ENCODE measurements around the gene KIAA0513.

The KIAA0513 gene

GRCh38 chr16:85094176-85094805 is 66.7 kb downstream of the KIAA0513 start:
- no peak for TF ChIP-seq CTCF (conservative IDR thresholded peaks at IDR 0.05)
- H3K27ac ChIP-seq: no peak overlapping the region

- no peak for TF ChIP-seq CTCF (conservative IDR thresholded peaks at IDR 0.05)
- no peak overlapping the region for H3K27ac ChIP-seq
These were observed 67.2 kb downstream of the KIAA0513 start for GRCh38 chr16:85094812-85095211.

- TF ChIP-seq CTCF (conservative IDR thresholded peaks at IDR 0.05): no peak
- no peak overlapping the region for H3K27ac ChIP-seq
These were observed 69.3 kb downstream of the KIAA0513 start for GRCh38 chr16:85096921-85097320.

GRCh38 chr16:85098565-85098964 is 71.0 kb downstream of the KIAA0513 start:
- no peak overlapping the region for H3K27ac ChIP-seq
- TF ChIP-seq CTCF (conservative IDR thresholded peaks at IDR 0.05): no peak

GRCh38 chr16:85100265-85100664 is 72.7 kb downstream of the KIAA0513 start:
- no peak overlapping the region for H3K27ac ChIP-seq
- no peak for TF ChIP-seq CTCF (conservative IDR thresholded peaks at IDR 0.05)

- H3K27ac ChIP-seq: no peak overlapping the region
- no peak for TF ChIP-seq CTCF (conservative IDR thresholded peaks at IDR 0.05)
These were observed 74.5 kb downstream of the KIAA0513 start for GRCh38 chr16:85101956-85102630.

- TF ChIP-seq CTCF (conservative IDR thresholded peaks at IDR 0.05): no peak
- no peak overlapping the region for H3K27ac ChIP-seq
These were observed 75.8 kb downstream of the KIAA0513 start for GRCh38 chr16:85103114-85104079.
